Measurements from ENCODE around the gene IGSF9B. TPM values are rescaled to one million over a fixed set of nuclear protein-coding genes. Genes with fewer than 3 reads are reported as not detected.
A peak's percentile ranks its signal among the peaks of the same experiment; 100 is the strongest.

Gene IGSF9B
- total and polyA plus RNA-seq, 4 donors = 0.72 to 19.5 (median 4.0) TPM

- peaks cover 0 to 2% (median 0%) of the 10 kb centered on the region in 3 donors for H3K27me3 ChIP-seq (ENCODE audit: control insufficient read depth in 3 of 3, insufficient read depth in 3 of 3, low read length in 2 of 3)
- no peak for ATAC-seq (ENCODE audit: insufficient read depth, low FRiP score)
- no peak overlapping the region for H3K9ac ChIP-seq (ENCODE audit: insufficient read depth in 1 of 2, low read length in 2 of 2)
- DNase-seq = peak in 1 of 3 donors; percentile 1
- H3K27ac ChIP-seq (ENCODE audit: low read depth in 1 of 2, low read length in 1 of 2) = no peak overlapping the region
- no peak overlapping the region for H3K4me3 ChIP-seq
- H3K36me3 ChIP-seq (ENCODE audit: control insufficient read depth in 4 of 4, insufficient read depth in 4 of 4, low read length in 4 of 4) = no peaks in the 10 kb centered on the region
- H3K4me1 ChIP-seq (ENCODE audit: control insufficient read depth in 5 of 5, insufficient read depth in 5 of 5, low read length in 5 of 5) = no peaks in the 10 kb centered on the region
- H3K9me3 ChIP-seq (ENCODE audit: control insufficient read depth in 4 of 4, insufficient read depth in 3 of 4, low read length in 3 of 4) = peaks cover 0 to 4% (median 0%) of the 10 kb centered on the region in 4 donors
- WGBS, 2 donors = 93 to 96% methylated on average over 4 of the region's 4 CpGs
- no peak for TF ChIP-seq CTCF (IDR thresholded peaks at IDR 0.05; ENCODE audit: control extremely low read depth, extremely low read depth)
These were observed 54.3 kb downstream of the IGSF9B start for GRCh38 chr11:133902506-133902905.

- 98 to 100% methylated on average over 3 of the region's 3 CpGs for WGBS, 2 donors
- Histone ChIP-seq H3K9me3 (ENCODE audit: control insufficient read depth in 4 of 4, insufficient read depth in 3 of 4, low read length in 3 of 4) (peaks cover 0 to 4% (median 0%) of the 10 kb centered on the region in 4 donors), H3K4me3 (no peak overlapping the region), H3K9ac (ENCODE audit: insufficient read depth in 1 of 2, low read length in 2 of 2) (no peak overlapping the region), H3K36me3 (ENCODE audit: control insufficient read depth in 4 of 4, insufficient read depth in 4 of 4, low read length in 4 of 4) (no peaks in the 10 kb centered on the region), H3K27ac (ENCODE audit: low read depth in 1 of 2, low read length in 1 of 2) (no peak overlapping the region), H3K4me1 (ENCODE audit: control insufficient read depth in 5 of 5, insufficient read depth in 5 of 5, low read length in 5 of 5) (no peaks in the 10 kb centered on the region), H3K27me3 (ENCODE audit: control insufficient read depth in 3 of 3, insufficient read depth in 3 of 3, low read length in 2 of 3) (peaks cover 0 to 2% (median 0%) of the 10 kb centered on the region in 3 donors)
- TF ChIP-seq CTCF (IDR thresholded peaks at IDR 0.05; ENCODE audit: control extremely low read depth, extremely low read depth) = no peak
- DNase-seq (no peak), ATAC-seq (ENCODE audit: insufficient read depth, low FRiP score) (no peak)
These were observed 54.8 kb downstream of the IGSF9B start for GRCh38 chr11:133901999-133902398.

- TF ChIP-seq CTCF (IDR thresholded peaks at IDR 0.05; ENCODE audit: control extremely low read depth, extremely low read depth) = no peak
- H3K36me3 ChIP-seq (ENCODE audit: control insufficient read depth in 4 of 4, insufficient read depth in 4 of 4, low read length in 4 of 4) = no peaks in the 10 kb centered on the region
- DNase-seq (no peak), ATAC-seq (ENCODE audit: insufficient read depth, low FRiP score) (no peak)
- H3K27ac ChIP-seq (ENCODE audit: low read depth in 1 of 2, low read length in 1 of 2) = no peak overlapping the region
- H3K9ac ChIP-seq (ENCODE audit: insufficient read depth in 1 of 2, low read length in 2 of 2) = no peak overlapping the region
- H3K4me1 ChIP-seq (ENCODE audit: control insufficient read depth in 5 of 5, insufficient read depth in 5 of 5, low read length in 5 of 5) = no peaks in the 10 kb centered on the region
- 93 to 94% methylated on average over 7 of the region's 7 CpGs for WGBS, 2 donors
- peaks cover 0 to 4% (median 0%) of the 10 kb centered on the region in 4 donors for H3K9me3 ChIP-seq (ENCODE audit: control insufficient read depth in 4 of 4, insufficient read depth in 3 of 4, low read length in 3 of 4)
- H3K4me3 ChIP-seq = no peak overlapping the region
- peaks cover 0 to 2% (median 0%) of the 10 kb centered on the region in 3 donors for H3K27me3 ChIP-seq (ENCODE audit: control insufficient read depth in 3 of 3, insufficient read depth in 3 of 3, low read length in 2 of 3)
These were observed 55.5 kb downstream of the IGSF9B start for GRCh38 chr11:133901316-133901715.
